ENCODE data around the gene IL17RA. TPM values are rescaled to one million over a fixed set of nuclear protein-coding genes. Genes with fewer than 3 reads are reported as not detected.

Gene IL17RA
- total RNA-seq, 1 donor, result 6.2 TPM

DNA sequence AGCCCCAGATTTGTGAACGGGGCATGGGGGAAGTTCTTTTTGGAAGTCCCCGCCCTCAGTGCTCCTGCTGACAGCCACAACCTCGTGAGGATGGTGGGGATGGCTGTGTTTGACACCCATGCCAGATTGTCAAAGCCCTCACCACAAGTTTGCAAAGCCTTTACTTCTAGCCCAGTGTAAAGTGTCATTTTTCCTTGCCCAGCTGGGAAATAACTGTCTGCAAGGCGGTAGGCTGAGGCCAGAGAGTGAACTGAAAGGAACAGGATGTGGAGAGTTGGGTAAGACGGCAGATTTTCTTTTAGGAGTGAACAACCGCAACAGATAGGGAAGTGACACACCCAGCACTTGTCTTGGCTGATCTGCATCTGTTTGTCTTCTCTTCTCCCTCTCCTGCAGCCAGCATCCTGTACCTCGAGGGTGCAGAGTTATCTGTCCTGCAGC is 13.6 kb downstream of the IL17RA start:
- Histone ChIP-seq H3K9me3 (ENCODE audit: low read depth, low read length) (no peaks in the 10 kb centered on the region), H3K4me3 (ENCODE audit: insufficient read depth, low read length) (no peak overlapping the region), H2AFZ (ENCODE audit: low read length) (no peak overlapping the region), H3K4me2 (ENCODE audit: insufficient read depth, low read length) (no peak overlapping the region), H3K27me3 (ENCODE audit: insufficient read depth, low read length) (no peaks in the 10 kb centered on the region), H3K27ac (ENCODE audit: low read depth, low read length) (no peak overlapping the region), H3K79me2 (ENCODE audit: insufficient read depth, low read length) (peaks cover 7% of the 10 kb centered on the region), H4K20me1 (ENCODE audit: insufficient read depth, low read length) (peaks cover 12% of the 10 kb centered on the region), H3K4me1 (ENCODE audit: insufficient read depth, low read length) (no peaks in the 10 kb centered on the region), H3K36me3 (ENCODE audit: insufficient read depth, low read length) (peaks cover 25% of the 10 kb centered on the region)
- DNase-seq (ENCODE audit: insufficient read length, low spot score, missing footprints), result no peak
- TF ChIP-seq, protein P1, sequence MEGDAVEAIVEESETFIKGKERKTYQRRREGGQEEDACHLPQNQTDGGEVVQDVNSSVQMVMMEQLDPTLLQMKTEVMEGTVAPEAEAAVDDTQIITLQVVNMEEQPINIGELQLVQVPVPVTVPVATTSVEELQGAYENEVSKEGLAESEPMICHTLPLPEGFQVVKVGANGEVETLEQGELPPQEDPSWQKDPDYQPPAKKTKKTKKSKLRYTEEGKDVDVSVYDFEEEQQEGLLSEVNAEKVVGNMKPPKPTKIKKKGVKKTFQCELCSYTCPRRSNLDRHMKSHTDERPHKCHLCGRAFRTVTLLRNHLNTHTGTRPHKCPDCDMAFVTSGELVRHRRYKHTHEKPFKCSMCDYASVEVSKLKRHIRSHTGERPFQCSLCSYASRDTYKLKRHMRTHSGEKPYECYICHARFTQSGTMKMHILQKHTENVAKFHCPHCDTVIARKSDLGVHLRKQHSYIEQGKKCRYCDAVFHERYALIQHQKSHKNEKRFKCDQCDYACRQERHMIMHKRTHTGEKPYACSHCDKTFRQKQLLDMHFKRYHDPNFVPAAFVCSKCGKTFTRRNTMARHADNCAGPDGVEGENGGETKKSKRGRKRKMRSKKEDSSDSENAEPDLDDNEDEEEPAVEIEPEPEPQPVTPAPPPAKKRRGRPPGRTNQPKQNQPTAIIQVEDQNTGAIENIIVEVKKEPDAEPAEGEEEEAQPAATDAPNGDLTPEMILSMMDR (IDR thresholded peaks at IDR 0.05; ENCODE audit: extremely low read depth, low read depth, low read length), result no peak

DNA sequence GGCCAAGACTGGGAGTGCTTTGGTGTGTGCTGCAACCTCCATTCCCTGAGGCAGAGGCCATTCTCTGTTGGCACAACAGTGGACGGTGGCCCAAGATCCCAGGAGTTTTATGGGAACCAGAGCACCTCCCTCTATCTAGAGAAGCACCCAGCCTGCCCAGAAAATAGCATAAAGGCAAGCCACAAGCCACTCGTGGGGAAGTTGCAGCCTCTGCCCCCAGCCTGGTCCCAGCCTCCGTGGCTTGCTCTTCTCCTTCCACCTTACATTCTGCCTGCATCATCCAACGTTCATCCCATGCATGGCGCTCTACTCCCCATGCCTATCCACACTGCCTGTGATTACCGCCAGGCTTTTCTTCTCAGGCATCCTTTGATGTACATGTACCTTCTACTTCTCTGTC is 15.8 kb downstream of the IL17RA start:
- Histone ChIP-seq H3K36me3 (ENCODE audit: insufficient read depth, low read length) (peaks cover 28% of the 10 kb centered on the region), H3K27ac (ENCODE audit: low read depth, low read length) (no peak overlapping the region), H3K9me3 (ENCODE audit: low read depth, low read length) (no peaks in the 10 kb centered on the region), H3K4me2 (ENCODE audit: insufficient read depth, low read length) (no peak overlapping the region), H3K27me3 (ENCODE audit: insufficient read depth, low read length) (no peaks in the 10 kb centered on the region), H4K20me1 (ENCODE audit: insufficient read depth, low read length) (peaks cover 1% of the 10 kb centered on the region), H3K4me1 (ENCODE audit: insufficient read depth, low read length) (no peaks in the 10 kb centered on the region), H3K4me3 (ENCODE audit: insufficient read depth, low read length) (no peak overlapping the region), H3K79me2 (ENCODE audit: insufficient read depth, low read length) (peaks cover 2% of the 10 kb centered on the region), H2AFZ (ENCODE audit: low read length) (no peak overlapping the region)
- TF ChIP-seq, protein P1 (IDR thresholded peaks at IDR 0.05; ENCODE audit: extremely low read depth, low read depth, low read length), result no peak
- no peak for DNase-seq (ENCODE audit: insufficient read length, low spot score, missing footprints)

DNA sequence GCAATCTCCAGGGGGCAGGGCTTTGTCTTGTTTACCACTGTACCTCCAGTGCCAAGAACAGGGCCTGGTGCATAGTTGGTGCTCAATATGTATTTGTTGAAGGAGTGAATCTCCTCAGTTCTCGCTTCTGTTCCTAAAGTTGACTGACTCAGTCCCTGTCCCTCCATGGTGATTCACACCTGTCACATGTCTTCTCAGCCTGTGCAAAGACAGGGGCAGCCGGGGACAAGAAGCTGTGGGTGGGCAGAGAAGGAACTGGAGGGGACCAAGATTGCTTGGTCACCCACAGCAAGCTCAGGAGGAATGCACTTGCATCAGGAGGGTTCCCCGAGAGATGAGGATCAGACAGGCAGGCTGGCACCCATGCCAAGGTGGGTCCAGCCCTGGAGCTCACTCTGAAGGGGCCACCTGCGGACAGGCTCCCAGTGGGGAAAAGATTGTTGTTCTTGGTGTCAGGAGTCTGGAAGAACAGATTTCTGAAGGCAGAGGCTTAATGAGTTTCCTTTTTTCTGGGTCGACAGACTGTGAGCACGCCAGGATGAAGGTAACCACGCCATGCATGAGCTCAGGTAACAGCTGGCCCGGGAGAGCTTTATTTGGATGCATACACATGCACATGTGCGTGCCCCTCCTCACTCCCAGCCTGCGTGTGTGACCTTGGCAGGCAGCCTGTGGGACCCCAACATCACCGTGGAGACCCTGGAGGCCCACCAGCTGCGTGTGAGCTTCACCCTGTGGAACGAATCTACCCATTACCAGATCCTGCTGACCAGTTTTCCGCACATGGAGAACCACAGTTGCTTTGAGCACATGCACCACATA is 16.9 kb downstream of the IL17RA start:
- no peak overlapping the region for H2AFZ ChIP-seq (ENCODE audit: low read length)
- DNase-seq (ENCODE audit: insufficient read length, low spot score, missing footprints), result peak; percentile 77
- H4K20me1 ChIP-seq (ENCODE audit: insufficient read depth, low read length), result no peaks in the 10 kb centered on the region
- no peaks in the 10 kb centered on the region for H3K79me2 ChIP-seq (ENCODE audit: insufficient read depth, low read length)
- no peaks in the 10 kb centered on the region for H3K4me1 ChIP-seq (ENCODE audit: insufficient read depth, low read length)
- no peaks in the 10 kb centered on the region for H3K27me3 ChIP-seq (ENCODE audit: insufficient read depth, low read length)
- H3K9me3 ChIP-seq (ENCODE audit: low read depth, low read length), result no peaks in the 10 kb centered on the region
- H3K4me3 ChIP-seq (ENCODE audit: insufficient read depth, low read length), result no peak overlapping the region
- no peak overlapping the region for H3K4me2 ChIP-seq (ENCODE audit: insufficient read depth, low read length)
- no peak overlapping the region for H3K27ac ChIP-seq (ENCODE audit: low read depth, low read length)
- H3K36me3 ChIP-seq (ENCODE audit: insufficient read depth, low read length), result peaks cover 28% of the 10 kb centered on the region
- TF ChIP-seq, protein P1 (IDR thresholded peaks at IDR 0.05; ENCODE audit: extremely low read depth, low read depth, low read length), result no peak

DNA sequence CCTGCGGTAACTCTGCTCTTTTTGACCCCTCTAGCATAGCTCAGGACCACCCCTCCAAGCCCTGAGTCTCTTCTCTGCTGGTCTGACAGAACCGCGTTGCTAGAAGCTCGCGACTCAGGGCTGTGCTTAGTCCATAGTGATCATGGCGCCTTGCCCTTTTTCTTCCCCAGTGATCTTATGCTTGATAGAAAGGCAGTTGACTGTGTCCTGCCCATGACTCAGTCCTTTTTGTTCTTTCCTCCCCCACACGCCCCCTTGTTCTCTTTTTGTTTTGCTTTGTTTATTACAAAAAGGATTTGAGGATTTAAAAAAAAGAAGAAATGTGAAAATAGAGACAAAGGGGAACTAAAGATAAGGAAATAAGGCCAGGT is 17.5 kb downstream of the IL17RA start:
- no peaks in the 10 kb centered on the region for H3K4me1 ChIP-seq (ENCODE audit: insufficient read depth, low read length)
- peaks cover 28% of the 10 kb centered on the region for H3K36me3 ChIP-seq (ENCODE audit: insufficient read depth, low read length)
- no peaks in the 10 kb centered on the region for H3K9me3 ChIP-seq (ENCODE audit: low read depth, low read length)
- peak; percentile 70 for DNase-seq (ENCODE audit: insufficient read length, low spot score, missing footprints)
- no peak overlapping the region for H2AFZ ChIP-seq (ENCODE audit: low read length)
- no peak overlapping the region for H3K27ac ChIP-seq (ENCODE audit: low read depth, low read length)
- H3K4me2 ChIP-seq (ENCODE audit: insufficient read depth, low read length), result no peak overlapping the region
- no peaks in the 10 kb centered on the region for H4K20me1 ChIP-seq (ENCODE audit: insufficient read depth, low read length)
- no peaks in the 10 kb centered on the region for H3K79me2 ChIP-seq (ENCODE audit: insufficient read depth, low read length)
- TF ChIP-seq, protein P1 (IDR thresholded peaks at IDR 0.05; ENCODE audit: extremely low read depth, low read depth, low read length), result no peak
- H3K27me3 ChIP-seq (ENCODE audit: insufficient read depth, low read length), result no peaks in the 10 kb centered on the region
- H3K4me3 ChIP-seq (ENCODE audit: insufficient read depth, low read length), result no peak overlapping the region

Measured in osteoblast (primary cell).